Activated CD8-positive, alpha-beta memory T cell treated with anti-CD3 and anti-CD28 coated beads, Interleukin-2, amount 50 U/mL, for 4 hours (primary cell): Measurements from ENCODE around the gene TPSG1.
"Not testable (repeated sequence)": the region's sequence is repeated elsewhere in the genome, so short reads cannot be mapped to it uniquely, and the experiment has no call there.

Experiments used
- DNase-seq: peaks from one replicate; pipeline ENCODE4 v3.0.0-alpha.2; 2020

Gene TPSG1

DNA sequence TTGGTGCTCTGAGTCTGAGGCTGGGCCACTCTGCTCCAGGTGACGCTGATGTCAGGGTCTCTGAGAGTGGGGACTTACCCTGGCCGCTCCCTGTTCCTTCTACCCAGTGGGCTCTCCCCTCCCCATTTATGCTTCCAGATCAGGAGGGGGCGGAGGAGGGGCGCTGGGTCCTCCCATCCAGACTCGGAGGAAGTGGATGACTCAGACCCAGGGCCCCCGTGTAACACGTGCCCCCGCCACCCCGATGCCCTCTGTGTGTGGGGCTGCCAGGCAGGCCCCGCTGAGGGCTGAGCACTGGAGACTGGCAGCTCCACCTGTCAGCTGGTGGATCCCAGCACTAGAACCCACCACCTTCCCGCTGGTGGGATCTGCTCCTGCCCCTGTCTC is 5.0 kb upstream of the TPSG1 start, which contains the start of gene TPSB2:
TSS of gene TPSB2 (minus strand) at position 101 of the 387 bp plus-strand sequence. CDS start 233 bp downstream, outside the sequence.
- not testable (repeated sequence) for DNase-seq

DNA sequence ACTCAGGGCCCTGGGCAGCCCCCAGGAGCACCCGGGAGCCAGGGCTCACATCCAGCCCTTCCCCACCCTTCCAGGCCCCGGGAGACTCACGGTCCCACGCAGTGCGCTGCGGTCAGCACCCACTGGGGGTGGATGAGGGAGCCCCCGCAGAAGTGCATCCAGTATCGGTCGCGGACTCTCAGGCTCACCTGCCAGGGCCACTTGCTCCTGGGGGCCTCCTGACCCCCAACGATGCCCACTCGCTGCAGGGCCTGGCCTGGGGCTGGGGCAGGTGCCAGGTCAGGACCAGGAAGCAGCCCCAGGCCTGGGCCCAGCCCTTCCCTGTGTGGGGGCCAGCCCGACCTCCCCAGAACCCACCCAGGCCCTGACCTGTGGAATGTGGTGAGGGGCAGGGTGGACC is 4.4 kb upstream of the TPSG1 start:
- not testable (repeated sequence) for DNase-seq

DNA sequence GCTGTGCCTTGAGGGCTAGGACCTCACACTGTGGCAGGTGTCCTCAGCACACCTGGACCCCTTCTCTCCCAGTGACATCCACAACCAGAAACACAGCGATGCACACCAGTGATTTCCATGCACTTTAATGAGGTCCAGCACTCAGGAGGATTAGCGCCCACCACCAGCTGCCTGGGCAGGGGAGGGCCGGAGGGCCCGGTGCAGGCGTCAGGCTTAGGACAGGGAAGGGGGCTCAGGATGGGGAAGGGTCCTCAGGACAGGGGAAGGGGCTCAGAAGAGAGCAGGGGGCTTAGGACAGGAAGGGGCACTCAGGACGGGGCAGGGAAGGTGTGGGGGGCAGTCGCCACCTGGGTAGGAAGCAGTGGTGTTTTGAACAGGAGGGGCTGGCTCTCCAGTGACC is 3.2 kb upstream of the TPSG1 start:
- DNase-seq, result not testable (repeated sequence)

DNA sequence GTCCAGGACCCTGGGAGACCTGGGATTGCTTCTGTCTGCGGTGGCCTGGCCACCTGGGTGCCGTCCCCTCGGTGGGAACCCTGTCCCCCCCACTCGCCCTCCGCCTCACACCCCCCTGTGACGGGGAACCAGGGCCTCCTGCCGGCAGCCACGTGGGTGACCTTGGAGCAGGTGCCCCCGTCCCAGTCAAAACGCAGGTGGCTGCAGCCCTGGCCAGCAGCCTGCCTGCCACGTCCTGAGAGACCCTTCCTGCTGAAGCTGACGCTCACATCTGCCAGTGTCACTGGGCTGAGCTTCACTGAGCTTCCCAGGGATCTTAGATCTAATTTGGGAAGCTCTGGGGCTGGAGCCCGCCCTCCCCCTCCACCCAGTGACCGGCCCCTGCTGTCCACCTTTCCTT is 1.6 kb upstream of the TPSG1 start:
- not testable (repeated sequence) for DNase-seq

DNA sequence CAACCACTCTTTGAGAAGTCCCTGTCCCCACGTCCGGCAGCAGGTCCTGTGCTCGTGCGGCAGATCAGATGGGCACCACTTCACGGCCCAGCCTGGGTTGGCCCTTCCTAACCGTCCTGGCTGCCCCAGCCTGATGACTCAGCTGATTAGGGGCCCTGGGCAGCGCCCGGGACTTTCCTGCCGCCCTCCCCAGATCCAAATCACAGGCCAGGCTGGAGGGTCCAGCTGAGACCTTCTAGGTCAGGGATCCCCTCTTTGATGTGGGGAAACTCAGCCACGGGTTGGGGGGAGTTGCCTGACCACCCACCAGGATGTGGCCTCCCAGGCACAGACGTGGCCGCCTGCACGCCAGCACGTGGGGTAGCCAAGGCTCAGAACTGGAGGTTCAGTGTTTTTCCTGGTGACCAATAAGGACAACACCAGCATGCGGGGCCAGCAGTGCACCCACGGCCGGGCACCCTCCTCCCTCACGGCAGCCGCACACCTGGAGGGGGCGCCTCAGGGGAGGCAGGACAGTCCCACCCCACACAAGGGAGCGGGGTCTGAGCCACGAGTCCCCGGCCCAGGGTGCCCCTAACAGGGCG is 752 bp upstream of the TPSG1 start:
- DNase-seq, result not testable (repeated sequence)

DNA sequence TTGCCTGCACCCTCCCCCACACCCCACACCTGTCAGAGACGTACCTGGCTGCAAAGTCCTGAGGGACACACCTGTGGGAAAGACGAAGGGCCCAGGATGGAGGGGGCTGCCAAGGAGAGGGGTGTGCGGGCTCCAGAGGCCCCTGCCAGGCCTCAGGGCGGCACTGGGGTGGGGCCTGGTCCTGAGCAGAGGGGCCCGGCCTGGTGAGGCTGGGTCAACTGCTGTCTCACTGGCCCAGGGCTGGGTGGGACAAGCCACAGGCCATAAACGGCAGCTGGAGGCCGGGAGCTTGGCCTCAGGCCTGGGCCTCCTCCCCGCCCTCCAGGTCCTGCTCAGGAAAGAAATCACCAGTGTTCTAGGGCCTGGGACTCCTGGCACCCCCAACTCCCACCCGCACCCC is 510 bp downstream of the TPSG1 start:
- DNase-seq, result no peak

DNA sequence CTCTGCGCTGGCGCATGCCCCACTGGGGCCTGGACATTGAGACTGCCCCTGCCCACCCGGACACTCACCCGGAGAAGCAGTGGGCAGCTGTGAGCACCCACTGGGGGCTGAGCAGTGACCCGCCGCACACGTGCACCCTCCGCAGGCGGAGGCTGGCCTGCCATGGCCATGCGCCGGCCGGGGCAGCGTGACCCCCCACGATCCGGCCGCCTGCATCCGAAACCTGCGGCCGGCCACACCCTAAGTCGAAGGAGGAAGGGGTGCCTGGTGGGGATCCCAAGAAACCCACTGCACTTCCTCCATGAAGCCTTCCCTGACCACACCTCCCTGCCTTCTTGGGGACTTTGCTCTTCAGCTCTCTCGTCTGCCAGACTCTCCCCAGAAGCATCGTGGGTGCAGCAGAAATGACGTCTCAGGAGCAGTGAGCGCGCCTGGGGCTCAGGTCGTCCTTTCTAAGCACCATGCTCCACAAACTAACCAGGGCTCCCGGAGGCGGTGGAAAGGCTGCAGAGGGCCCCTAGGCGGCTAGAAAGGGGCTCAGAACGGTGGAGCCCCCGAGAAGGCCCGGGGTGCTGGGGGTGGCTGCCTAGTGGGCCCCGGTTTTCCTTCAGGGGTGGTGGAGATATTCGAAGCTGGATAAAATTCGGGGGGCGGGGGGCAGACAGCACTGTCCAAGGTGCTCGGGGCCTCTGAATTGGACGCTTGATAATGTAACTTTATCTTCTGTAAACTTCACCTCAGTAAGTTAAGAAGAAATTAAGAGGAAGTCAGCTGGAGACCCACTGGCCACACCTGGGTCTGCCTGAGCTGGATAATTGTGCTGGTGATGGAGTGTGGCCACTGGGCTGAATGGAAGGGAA is 1.5 kb downstream of the TPSG1 start:
- no peak for DNase-seq

DNA sequence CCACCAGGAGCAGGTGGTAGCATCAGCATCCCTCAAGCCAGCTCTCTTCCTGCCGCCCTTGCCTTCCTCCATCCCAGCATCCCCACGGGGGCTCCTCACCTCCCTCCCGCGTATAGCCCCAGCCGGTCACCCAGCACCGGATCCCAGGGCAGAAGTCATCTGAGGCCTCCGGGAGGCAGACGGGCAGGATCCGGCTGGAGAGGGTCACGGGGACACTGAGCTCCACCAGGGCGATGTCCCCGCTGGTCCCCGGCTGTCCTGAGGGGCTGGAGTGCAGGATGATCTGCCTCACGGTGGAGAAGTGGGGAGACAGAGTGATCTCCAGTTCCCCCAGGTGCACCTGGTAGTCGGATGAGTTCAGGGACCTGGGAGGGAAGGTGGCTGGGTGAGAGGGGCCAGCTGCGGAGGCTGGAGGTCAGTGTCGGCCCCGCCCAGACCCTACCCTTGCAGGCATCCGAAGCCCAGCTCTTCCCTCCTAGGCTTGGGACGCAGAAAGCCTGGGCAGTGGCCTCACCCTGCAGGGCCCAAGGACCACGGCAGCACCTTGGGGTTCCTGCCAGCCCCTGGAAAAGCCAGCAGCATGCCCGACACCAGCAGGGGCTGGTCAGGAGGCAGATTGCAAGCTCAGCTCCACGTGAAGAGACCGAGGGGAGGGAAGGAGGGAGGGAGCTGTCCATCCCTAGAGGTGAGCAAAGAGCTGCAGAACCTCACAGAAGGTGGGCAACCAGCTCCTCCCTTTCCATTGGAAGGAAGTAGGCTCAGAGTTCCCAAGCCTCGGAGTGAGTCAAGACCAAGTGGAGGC is 2.3 kb downstream of the TPSG1 start:
- no peak for DNase-seq

DNA sequence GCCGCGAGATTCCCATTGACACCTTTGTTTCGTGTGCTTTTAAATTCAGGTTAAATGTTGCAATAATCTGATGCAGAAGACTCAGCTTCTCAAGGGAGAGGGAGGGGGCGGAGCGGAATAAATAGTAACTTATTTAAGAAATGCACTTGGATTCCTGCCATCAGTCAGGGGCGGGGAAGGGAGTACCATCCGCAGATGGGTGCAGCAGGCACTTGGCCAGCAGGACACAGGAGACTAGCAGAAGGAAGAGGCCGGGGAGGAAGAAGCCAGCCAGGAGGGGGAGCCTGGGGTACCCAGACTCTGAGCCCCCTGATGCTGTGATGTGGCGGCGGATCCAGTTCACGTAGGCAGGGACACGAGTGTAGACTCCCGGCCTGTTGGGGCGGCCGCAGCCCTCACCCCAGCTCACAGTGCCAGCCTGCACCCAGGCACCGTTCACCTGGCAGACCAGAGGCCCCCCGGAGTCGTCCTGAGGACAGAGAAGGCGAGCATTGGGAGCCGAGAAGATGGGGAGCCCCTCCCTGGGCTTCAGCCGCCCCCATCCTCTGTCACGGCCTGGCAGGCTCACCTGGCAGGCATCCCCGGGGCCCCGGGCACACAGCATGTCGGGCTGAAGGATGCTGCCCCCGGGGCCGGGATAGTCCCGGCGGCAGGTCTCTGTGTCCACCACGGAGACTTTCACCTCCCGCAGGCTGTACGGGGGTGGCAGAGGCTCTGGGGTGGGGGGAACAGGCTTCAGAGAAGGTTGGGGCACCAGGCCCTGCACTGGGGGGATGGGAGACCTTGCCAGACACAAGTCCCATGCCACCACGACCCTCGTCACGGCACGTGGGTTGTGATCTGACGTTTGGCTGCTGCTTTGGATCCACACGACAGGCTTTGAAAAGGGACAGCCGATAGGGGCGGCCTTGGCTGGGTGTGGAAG is 3.2 kb downstream of the TPSG1 start:
- no peak for DNase-seq

DNA sequence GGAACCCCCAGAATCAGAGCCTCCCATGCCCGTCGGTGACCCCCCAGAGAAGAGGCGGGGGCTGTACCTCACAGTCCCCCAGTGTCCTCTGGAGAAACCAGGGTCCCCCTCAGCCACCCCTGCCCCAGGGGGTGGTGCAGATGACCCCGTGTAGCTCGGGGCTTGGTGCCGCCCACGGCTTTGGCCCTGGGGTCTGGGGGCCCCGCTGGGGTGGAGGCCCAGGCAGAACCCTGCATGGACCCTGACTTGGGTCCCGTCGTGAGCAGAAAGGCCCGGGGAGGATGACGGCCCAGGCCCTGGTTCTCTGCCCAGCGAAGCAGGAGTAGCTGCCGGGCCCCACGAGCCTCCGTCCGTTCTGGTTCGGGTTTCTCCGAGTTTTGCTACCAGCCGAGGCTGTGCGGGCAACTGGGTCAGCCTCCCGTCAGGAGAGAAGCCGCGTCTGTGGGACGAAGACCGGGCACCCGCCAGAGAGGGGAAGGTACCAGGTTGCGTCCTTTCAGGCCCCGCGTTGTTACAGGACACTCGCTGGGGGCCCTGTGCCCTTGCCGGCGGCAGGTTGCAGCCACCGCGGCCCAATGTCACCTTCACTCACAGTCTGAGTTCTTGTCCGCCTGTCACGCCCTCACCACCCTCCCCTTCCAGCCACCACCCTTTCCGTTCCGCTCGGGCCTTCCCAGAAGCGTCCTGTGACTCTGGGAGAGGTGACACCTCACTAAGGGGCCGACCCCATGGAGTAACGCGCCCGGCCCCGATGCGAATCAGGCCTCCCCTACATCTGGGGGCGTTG is 4.0 kb downstream of the TPSG1 start:
- DNase-seq, result no peak

DNA sequence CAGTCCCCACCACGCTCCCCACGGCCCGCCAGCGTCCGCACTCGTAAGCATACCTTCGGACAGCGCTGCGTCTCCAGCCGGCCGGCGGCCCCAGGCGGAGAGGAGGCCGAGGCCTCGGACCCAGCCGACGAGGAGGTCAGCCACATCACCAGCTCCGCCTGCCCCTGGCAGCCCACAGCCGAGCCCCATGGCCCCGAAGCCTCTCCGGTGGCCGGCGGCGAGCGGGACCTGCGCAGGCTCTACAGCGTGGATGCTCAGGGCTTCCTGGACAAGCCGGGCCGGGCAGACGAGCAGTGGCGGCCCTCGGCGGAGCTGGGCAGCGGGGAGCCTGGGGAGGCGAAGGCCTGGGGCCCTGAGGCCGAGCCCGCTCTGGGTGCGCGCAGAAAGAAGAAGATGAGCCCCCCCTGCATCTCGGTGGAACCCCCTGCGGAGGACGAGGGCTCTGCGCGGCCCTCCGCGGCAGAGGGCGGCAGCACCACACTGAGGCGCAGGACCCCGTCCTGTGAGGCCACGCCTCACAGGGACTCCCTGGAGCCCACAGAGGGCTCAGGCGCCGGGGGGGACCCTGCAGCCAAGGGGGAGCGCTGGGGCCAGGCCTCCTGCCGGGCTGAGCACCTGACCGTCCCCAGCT is 4.9 kb downstream of the TPSG1 start:
- no peak for DNase-seq

DNA sequence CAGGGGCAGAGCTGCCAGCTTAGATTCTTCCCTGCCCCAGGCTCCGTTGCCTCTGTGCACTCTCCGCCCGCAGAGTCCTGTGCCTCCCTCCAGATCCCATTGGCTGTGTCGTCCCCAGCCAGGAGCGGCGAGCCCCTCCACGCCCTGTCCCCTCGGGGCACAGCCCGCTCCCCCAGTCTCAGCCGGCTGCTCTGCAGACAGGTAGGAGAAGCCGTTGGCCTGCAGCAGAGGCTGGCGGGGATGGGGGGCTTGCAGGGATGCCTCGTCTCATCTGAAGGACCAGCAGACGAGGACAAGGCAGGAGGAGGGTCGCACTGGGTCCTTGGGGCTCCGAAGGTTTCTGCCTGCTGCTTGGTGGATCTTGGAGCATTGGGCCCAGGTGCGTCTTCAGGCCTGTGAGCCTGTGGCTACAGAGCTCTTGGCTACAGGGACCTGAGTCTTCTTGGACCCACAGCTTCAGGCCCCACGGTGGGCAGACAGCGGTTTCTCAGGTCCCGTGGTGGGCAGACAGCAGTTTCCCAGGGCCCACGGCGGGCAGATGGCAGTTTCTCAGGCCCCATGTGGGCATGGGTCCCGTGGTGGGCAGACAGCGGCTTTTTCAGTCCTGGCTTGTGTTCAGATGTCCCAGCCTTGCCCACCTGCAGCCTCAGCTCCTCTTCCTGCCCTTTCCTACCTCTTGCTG is 6.0 kb downstream of the TPSG1 start:
- no peak for DNase-seq

DNA sequence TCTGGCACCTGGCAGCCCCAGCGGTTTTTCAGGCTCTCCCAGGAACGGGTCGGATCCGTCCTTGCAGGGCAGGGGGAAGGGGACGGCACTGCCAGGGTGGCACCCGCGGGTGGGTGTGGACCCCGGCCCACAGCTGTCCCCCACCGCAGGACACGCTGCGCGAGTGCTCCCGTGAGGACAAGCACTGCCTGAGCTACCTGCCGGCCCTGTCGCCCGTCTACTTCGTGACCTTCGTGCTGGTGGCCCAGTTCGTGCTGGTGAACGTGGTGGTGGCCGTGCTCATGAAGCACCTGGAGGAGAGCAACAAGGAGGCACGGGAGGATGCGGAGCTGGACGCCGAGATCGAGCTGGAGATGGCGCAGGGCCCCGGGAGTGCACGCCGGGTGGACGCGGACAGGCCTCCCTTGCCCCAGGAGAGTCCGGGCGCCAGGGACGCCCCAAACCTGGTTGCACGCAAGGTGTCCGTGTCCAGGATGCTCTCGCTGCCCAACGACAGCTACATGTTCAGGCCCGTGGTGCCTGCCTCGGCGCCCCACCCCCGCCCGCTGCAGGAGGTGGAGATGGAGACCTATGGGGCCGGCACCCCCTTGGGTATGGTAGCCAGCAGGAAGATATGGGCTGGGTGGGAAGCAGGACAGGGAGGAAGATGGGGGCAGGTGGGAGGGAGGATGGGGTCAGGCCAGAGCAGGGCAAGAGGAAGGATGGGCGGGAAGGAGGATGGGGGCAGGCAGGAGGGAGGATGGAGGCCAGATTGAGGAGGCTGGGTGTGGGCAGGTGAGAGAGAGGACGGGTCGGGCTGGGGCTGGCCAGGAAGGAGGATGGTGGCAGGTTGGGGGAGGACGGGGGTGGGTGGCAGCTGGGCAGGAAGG is 6.8 kb downstream of the TPSG1 start:
- no peak for DNase-seq

DNA sequence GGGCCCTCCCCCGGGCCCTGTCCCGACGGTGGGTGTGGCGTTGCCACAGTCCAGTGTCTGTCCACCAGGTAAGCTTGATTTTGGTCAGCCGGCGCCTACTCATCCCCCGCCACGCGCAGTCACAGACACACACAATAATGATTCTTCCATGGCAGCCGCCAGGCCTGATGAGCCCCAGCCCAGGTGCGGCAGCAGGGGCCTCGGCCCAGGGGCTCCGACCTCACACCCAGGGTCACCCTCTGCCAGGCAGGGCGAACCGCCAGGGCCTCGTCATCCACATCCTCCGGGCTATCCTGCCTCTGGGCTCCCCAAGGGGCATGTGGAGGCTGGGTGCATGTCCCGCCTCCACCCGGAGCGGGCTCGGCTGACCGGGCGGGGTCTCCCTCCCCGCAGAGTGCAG is 7.5 kb downstream of the TPSG1 start:
- DNase-seq, result no peak

DNA sequence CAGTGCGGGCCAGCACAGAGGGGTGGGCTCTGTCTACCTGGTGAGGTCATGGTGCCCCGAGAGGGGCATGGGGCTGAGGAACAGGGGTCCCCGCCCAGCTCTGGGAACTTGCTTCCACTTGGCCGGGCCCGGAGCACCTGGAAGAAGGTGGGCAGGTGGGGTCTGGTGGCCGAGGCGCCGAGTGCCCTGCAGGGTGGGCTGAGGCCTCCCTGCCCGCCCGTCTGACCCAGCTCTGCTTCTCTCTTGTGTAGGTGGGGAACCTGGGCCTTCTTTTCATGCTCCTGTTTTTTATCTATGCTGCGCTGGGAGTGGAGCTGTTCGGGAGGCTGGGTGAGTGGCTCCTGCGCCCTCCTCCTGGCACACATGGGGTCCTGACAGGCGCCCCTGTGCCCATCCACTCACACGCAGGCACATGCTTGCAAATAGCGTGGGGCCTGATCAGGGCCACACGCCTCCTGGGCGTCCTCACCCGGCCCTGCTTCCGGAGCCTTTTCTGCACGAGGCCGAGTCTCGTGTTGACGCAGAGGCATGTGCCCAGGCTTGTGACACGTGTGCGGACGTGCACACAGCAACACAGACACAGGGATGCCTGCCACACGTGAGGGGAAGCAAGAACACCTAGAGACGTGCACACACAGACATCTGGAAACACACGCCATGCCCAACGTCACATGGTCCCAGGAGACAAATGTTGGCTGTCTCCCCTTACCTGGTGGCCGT is 8.2 kb downstream of the TPSG1 start:
- DNase-seq, result no peak

DNA sequence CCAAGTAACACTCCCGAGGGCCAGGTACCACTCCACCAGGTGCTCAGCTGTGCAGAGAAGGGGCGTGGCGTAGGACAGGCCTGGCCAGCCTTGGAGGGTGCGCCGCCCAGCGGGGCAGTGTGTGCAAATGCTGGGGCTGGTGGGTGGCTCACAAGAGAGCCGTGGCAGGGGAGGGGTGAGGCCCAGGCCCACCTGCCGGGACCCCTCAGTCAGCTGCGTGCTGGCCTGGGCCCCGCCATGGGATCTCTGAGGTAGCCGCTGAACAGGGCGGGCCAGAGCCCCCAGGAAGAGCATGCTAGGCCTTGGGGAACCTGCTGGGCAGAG is 8.8 kb downstream of the TPSG1 start:
- no peak for DNase-seq

DNA sequence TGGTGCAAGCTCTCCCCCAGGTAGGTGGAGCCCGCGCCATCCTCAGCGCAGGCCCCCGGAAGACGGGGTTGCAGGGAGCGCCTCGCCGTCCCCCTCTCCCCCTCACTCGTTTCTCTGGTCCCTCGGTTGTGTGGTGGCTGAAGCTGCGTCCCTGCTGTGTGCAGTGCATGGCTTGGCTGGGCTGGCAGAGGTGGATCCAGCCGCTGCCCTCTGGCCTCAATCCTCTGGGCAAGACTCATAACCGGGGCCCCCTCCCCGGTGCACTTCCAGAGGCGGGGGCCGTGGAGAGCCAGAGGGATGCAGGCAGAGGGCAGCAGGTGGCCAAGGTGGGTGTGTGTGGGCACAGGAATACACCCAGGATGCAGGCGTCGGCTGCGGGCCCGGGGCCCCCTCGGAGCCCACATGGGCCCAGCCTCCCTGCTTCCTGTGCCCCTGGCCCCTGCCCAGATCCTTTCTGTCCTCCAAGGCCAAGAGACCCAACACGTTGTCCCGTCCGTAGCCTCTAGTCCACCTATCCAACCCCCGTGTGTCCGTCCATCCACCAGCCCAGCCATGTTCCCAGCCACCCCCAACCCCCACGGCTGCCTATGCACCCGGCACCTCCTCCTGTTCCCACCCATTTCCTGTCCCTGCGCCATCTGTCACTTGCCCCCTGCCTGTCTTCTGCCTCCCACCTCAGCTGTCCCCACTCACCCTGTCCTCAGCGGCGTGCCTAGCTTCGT is 9.3 kb downstream of the TPSG1 start:
- no peak for DNase-seq

DNA sequence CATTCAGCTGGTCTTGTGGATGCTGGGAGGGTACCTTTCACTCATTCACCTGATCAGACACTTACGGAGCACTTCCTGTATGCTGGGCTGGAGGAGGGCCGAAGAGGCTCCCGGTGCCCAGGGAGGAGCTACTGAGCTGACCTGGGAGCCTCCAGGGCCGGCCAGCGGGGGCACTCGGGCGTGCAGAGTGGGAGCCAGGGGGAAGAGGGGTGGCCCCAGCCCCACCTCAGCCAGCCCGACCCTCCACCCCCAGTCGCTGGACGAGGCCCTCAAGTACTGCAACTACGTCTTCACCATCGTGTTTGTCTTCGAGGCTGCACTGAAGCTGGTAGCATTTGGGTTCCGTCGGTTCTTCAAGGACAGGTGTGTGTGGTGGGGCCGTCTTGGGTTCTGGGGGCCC is 10.3 kb downstream of the TPSG1 start:
- DNase-seq, result no peak
